ENCODE results near the gene GNB5. TPM values are rescaled to one million over a fixed set of nuclear protein-coding genes. Genes with fewer than 3 reads are reported as not detected.
A peak's percentile ranks its signal among the peaks of the same experiment; 100 is the strongest.

GNB5 gene
- total RNA-seq, 2 donors from 2014 or later, result 19.1 to 20.7 TPM

DNA sequence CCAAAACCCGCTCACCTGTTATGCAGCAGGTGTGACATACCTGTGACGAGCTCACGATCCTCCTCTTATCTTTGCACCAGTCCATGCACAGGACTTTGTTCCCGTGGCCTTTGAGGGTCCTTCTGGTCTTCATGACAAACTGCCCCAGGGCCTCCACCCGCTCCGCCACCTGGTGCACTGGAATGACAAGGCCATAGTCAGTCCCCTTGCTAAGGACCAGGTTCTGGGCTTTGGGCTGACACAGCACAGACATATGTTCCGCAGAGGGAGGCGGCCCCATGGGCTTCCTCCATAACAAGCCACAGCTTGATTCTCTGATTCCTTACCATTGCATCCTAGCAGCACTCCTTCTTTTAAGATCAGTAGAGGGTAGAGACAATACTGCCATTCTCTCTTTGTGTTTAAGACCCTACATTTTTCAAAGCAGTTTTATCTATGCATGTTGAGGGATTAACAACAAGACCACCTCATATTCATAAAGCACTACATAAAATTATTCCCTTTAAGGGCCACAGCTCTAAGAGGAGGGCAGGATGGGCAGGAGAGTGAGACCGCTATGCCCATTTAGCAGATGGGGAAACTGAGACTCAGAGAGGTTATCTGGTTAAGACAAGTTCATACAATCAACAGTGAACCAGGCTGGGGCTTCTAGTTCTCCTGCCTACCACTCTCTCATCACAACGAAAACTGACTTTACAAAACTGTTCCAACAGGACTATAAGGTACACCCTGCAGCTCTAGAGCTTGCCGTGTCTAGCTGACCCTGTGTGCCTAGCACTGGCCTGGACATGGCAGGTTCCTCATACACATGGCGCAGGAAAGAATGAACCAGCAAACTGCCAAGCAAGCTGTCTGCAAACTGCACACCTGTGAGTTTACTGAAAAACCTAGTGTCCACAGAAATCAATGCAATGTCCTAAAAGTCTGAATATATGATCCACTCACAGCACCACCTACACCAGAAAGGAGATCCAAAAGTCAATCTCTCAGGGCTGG, 37.0 kb downstream of the GNB5 start:
- TF ChIP-seq, protein P1, sequence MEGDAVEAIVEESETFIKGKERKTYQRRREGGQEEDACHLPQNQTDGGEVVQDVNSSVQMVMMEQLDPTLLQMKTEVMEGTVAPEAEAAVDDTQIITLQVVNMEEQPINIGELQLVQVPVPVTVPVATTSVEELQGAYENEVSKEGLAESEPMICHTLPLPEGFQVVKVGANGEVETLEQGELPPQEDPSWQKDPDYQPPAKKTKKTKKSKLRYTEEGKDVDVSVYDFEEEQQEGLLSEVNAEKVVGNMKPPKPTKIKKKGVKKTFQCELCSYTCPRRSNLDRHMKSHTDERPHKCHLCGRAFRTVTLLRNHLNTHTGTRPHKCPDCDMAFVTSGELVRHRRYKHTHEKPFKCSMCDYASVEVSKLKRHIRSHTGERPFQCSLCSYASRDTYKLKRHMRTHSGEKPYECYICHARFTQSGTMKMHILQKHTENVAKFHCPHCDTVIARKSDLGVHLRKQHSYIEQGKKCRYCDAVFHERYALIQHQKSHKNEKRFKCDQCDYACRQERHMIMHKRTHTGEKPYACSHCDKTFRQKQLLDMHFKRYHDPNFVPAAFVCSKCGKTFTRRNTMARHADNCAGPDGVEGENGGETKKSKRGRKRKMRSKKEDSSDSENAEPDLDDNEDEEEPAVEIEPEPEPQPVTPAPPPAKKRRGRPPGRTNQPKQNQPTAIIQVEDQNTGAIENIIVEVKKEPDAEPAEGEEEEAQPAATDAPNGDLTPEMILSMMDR (conservative IDR thresholded peaks at IDR 0.05), result no peak
- Histone ChIP-seq H3K36me3 (ENCODE audit: control insufficient read depth, insufficient read depth, low read length) (peaks cover 3% of the 10 kb centered on the region), H3K4me1 (ENCODE audit: control insufficient read depth, insufficient read depth, low read length) (peaks cover 8% of the 10 kb centered on the region), H3K27me3 (ENCODE audit: control insufficient read depth, insufficient read depth, low read length, poor library complexity, severe bottlenecking) (no peaks in the 10 kb centered on the region), H3K4me3 (ENCODE audit: low read length) (no peak overlapping the region), H3K9me3 (ENCODE audit: control insufficient read depth, low read length) (no peaks in the 10 kb centered on the region), H3K9ac (ENCODE audit: extremely low read depth, low read length, poor library complexity, severe bottlenecking) (no peak overlapping the region), H3K27ac (ENCODE audit: low read depth, low read length) (no peak overlapping the region)
- H3K27ac Mint-ChIP-seq, result no peak overlapping the region
- WGBS, 2 experiments (ENCODE audit: insufficient coverage in 1 of 2, insufficient read length in 1 of 2), result 96 to 98% methylated on average over 9 to 12 of the region's 12 CpGs
- H3K9me3 Mint-ChIP-seq, result no peaks in the 10 kb centered on the region
- H3K4me1 Mint-ChIP-seq, result peaks cover 17% of the 10 kb centered on the region
- H3K27me3 Mint-ChIP-seq (ENCODE audit: insufficient read depth), result no peaks in the 10 kb centered on the region
- peak; percentile 30 for DNase-seq
- no peak overlapping the region for H3K4me3 Mint-ChIP-seq
- H3K36me3 Mint-ChIP-seq (ENCODE audit: low read depth), result peaks cover 8% of the 10 kb centered on the region

DNA sequence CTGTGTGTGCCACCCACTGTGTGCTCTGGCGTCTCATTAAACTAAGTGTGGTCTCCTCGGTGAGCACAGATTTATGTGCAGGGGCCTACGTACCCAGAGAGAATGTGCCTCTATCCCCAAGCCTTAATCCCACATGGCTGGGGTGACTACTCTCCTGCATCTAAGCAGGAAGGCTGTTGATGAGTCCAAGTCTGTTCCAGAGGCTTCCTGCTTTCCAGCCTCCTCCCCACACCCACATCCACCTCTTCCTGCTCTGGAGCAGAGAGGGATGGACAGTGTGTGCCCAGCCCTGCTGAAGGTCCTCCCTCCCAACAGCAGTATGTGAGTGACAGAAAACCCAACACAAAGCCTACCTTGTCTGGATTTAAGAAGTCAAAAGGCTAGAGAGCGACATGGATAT, 39.8 kb downstream of the GNB5 start:
- no peak overlapping the region for H3K9ac ChIP-seq (ENCODE audit: extremely low read depth, low read length, poor library complexity, severe bottlenecking)
- no peak for DNase-seq
- H3K4me3 ChIP-seq (ENCODE audit: low read length), result no peak overlapping the region
- Mint-ChIP-seq H3K27ac (no peak overlapping the region), H3K27me3 (ENCODE audit: insufficient read depth) (no peaks in the 10 kb centered on the region), H3K36me3 (ENCODE audit: low read depth) (peaks cover 14% of the 10 kb centered on the region), H3K4me1 (peaks cover 17% of the 10 kb centered on the region), H3K9me3 (peaks cover 1% of the 10 kb centered on the region), H3K4me3 (no peak overlapping the region)
- WGBS, 2 experiments (ENCODE audit: insufficient coverage in 1 of 2, insufficient read length in 1 of 2), result 92 to 94% methylated on average over 4 of the region's 4 CpGs
- H3K27me3 ChIP-seq (ENCODE audit: control insufficient read depth, insufficient read depth, low read length, poor library complexity, severe bottlenecking), result no peaks in the 10 kb centered on the region
- TF ChIP-seq, protein P1 (conservative IDR thresholded peaks at IDR 0.05), result no peak
- H3K4me1 ChIP-seq (ENCODE audit: control insufficient read depth, insufficient read depth, low read length), result peaks cover 8% of the 10 kb centered on the region
- H3K9me3 ChIP-seq (ENCODE audit: control insufficient read depth, low read length), result peaks cover 2% of the 10 kb centered on the region
- H3K36me3 ChIP-seq (ENCODE audit: control insufficient read depth, insufficient read depth, low read length), result peaks cover 3% of the 10 kb centered on the region
- H3K27ac ChIP-seq (ENCODE audit: low read depth, low read length), result no peak overlapping the region

DNA sequence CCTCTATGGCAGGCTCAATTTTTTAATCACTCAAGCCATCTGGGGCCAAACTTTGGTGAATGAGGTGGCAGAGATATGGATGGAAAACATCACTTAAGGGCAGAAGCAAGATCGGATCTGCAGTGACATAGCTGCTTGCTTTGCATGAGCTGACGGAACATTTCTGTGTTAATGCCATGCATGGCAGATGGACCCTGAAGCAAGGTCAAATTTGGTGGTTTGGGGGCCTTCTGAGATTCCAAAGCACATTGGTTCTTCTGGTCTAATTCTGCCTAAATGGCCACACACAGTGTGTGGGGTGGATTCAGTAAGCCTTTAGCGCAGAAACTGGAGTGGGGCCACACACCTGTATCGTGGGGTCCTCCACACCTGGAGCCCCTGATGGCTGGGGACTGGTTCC, 40.3 kb downstream of the GNB5 start:
- peaks cover 5% of the 10 kb centered on the region for H3K9me3 Mint-ChIP-seq
- H3K27ac ChIP-seq (ENCODE audit: low read depth, low read length), result no peak overlapping the region
- TF ChIP-seq, protein P1 (conservative IDR thresholded peaks at IDR 0.05), result no peak

More for the DNA sequence above, 40.3 kb downstream of the GNB5 start:
- no peak overlapping the region for H3K4me3 Mint-ChIP-seq
- peaks cover 18% of the 10 kb centered on the region for H3K36me3 Mint-ChIP-seq (ENCODE audit: low read depth)
- H3K4me1 Mint-ChIP-seq, result peaks cover 17% of the 10 kb centered on the region
- H3K27me3 Mint-ChIP-seq (ENCODE audit: insufficient read depth), result no peaks in the 10 kb centered on the region
- Histone ChIP-seq H3K27me3 (ENCODE audit: control insufficient read depth, insufficient read depth, low read length, poor library complexity, severe bottlenecking) (no peaks in the 10 kb centered on the region), H3K4me3 (ENCODE audit: low read length) (no peak overlapping the region), H3K36me3 (ENCODE audit: control insufficient read depth, insufficient read depth, low read length) (peaks cover 3% of the 10 kb centered on the region), H3K9me3 (ENCODE audit: control insufficient read depth, low read length) (peaks cover 4% of the 10 kb centered on the region), H3K9ac (ENCODE audit: extremely low read depth, low read length, poor library complexity, severe bottlenecking) (no peak overlapping the region), H3K4me1 (ENCODE audit: control insufficient read depth, insufficient read depth, low read length) (peaks cover 8% of the 10 kb centered on the region)
- peak; percentile 37 for DNase-seq
- WGBS, 2 experiments (ENCODE audit: insufficient coverage in 1 of 2, insufficient read length in 1 of 2), result 90 to 92% methylated on average over 2 to 4 of the region's 4 CpGs
- H3K27ac Mint-ChIP-seq, result no peak overlapping the region
